ENCODE data around the gene TRERF1.

The TRERF1 gene

GRCh38 chr6:42302411-42302810 is 149.3 kb downstream of the TRERF1 start:
- no peak for DNase-seq (ENCODE audit: low read depth)

GRCh38 chr6:42301986-42302385 is 149.7 kb downstream of the TRERF1 start:
- no peak for DNase-seq (ENCODE audit: low read depth)

- DNase-seq (ENCODE audit: low read depth), result no peak
Observed at GRCh38 chr6:42300701-42301100, 151.0 kb downstream of the TRERF1 start.

GRCh38 chr6:42300185-42300584 is 151.5 kb downstream of the TRERF1 start:
- DNase-seq (ENCODE audit: low read depth), result no peak

- no peak for DNase-seq (ENCODE audit: low read depth)
Observed at GRCh38 chr6:42297661-42298060, 154.1 kb downstream of the TRERF1 start.

- no peak for DNase-seq (ENCODE audit: low read depth)
Observed at GRCh38 chr6:42296614-42297013, 155.1 kb downstream of the TRERF1 start.

GRCh38 chr6:42295677-42296076 is 156.0 kb downstream of the TRERF1 start:
- no peak for DNase-seq (ENCODE audit: low read depth)

GRCh38 chr6:42295181-42295580 is 156.5 kb downstream of the TRERF1 start:
- no peak for DNase-seq (ENCODE audit: low read depth)

- DNase-seq (ENCODE audit: low read depth), result peak; percentile 80
Observed at GRCh38 chr6:42294759-42295158, 157.0 kb downstream of the TRERF1 start.

GRCh38 chr6:42293386-42293977 is 158.2 kb downstream of the TRERF1 start:
- DNase-seq (ENCODE audit: low read depth), result no peak

- peak; percentile 78 for DNase-seq (ENCODE audit: low read depth)
Observed at GRCh38 chr6:42292004-42292740, 159.6 kb downstream of the TRERF1 start.

- DNase-seq (ENCODE audit: low read depth), result no peak
Observed at GRCh38 chr6:42287756-42288155, 164.0 kb downstream of the TRERF1 start.

GRCh38 chr6:42281570-42281969 is 170.2 kb downstream of the TRERF1 start:
- DNase-seq (ENCODE audit: low read depth), result no peak

GRCh38 chr6:42280966-42281533 is 170.7 kb downstream of the TRERF1 start:
- DNase-seq (ENCODE audit: low read depth), result no peak

- DNase-seq (ENCODE audit: low read depth), result peak; percentile 42
Observed at GRCh38 chr6:42279966-42280629, 171.6 kb downstream of the TRERF1 start.

- peak; percentile 56 for DNase-seq (ENCODE audit: low read depth)
Observed at GRCh38 chr6:42279144-42279781, 172.5 kb downstream of the TRERF1 start.

- no peak for DNase-seq (ENCODE audit: low read depth)
Observed at GRCh38 chr6:42278131-42278853, 173.4 kb downstream of the TRERF1 start.

GRCh38 chr6:42276034-42276890 is 175.5 kb downstream of the TRERF1 start:
- DNase-seq (ENCODE audit: low read depth), result peak; percentile 31

- DNase-seq (ENCODE audit: low read depth), result no peak
Observed at GRCh38 chr6:42275376-42276033, 176.2 kb downstream of the TRERF1 start.

- no peak for DNase-seq (ENCODE audit: low read depth)
Observed at GRCh38 chr6:42274898-42275297, 176.8 kb downstream of the TRERF1 start.

Measured in iris pigment epithelial cell (primary cell).